IMR-90 (cell line): ENCODE results near the gene GALK1. TPM values are rescaled to one million over a fixed set of nuclear protein-coding genes. Genes with fewer than 3 reads are reported as not detected.

Source experiments
- ATAC-seq: fragments of 200-7000 bp; cut with Tn5 transposase; 2 replicates; pipeline ENCODE4 v1.9.1; 2020; ENCODE audit warnings: low read depth, mild to moderate bottlenecking, moderate library complexity
- BruUV-seq: library from RNA; stranded (reverse); fragments of 400-500 nt; replicated peaks from 2 replicates; lab custom pipeline; 2021; lab: Mats Ljungman, UMichigan
- CTCF ChIA-PET: fragments of 300-600 bp; formaldehyde crosslinking; extraction: SDS; loops from one replicate; lab custom pipeline; 2021; ENCODE audit warnings: antibody characterized with exemption; lab: Yijun Ruan, JAX
- POLR2A ChIA-PET: fragments of 300-600 bp; sonication (Branson Sonifier 250); formaldehyde crosslinking; loops from one replicate; lab custom pipeline; 2022; ENCODE audit warnings: antibody characterized with exemption; ENCODE audit not compliant: unreplicated experiment; lab: Charles Lee
- DNase-seq: peaks from one replicate; pipeline ENCODE4 v3.0.0; 2013
- H2AFZ ChIP-seq: replicated peaks from 2 replicates; pipeline ENCODE3; 2013; ENCODE audit warnings: low read length, mild to moderate bottlenecking; ENCODE audit not compliant: poor library complexity
- H2AK5ac ChIP-seq: 2 replicates; pipeline ENCODE4 v1.6.1; 2013; ENCODE audit warnings: low read depth, low read length, inconsistent platforms
- H2AK9ac ChIP-seq: replicated peaks from 2 replicates; pipeline ENCODE3; 2013; ENCODE audit warnings: mild to moderate bottlenecking, low read depth, low read length, moderate library complexity; ENCODE audit not compliant: poor library complexity
- H2BK120ac ChIP-seq: 2 replicates; pipeline ENCODE4 v1.6.1; 2013; ENCODE audit warnings: low read depth, low read length, inconsistent platforms
- H2BK15ac ChIP-seq: 3 replicates; pipeline ENCODE4 v1.6.1; 2013; ENCODE audit warnings: low read depth, low read length, inconsistent platforms
- H2BK20ac ChIP-seq: 2 replicates; pipeline ENCODE4 v1.6.1; 2013; ENCODE audit warnings: low read depth, mild to moderate bottlenecking, inconsistent platforms, low read length, moderate library complexity
- H2BK5ac ChIP-seq: 2 replicates; pipeline ENCODE4 v1.6.1; 2013; ENCODE audit warnings: mild to moderate bottlenecking, low read depth, low read length, inconsistent platforms; ENCODE audit not compliant: poor library complexity, severe bottlenecking
- H3K14ac ChIP-seq: replicated peaks from 2 replicates; pipeline ENCODE4 v1.6.1; 2013; ENCODE audit warnings: low read depth, low read length, inconsistent platforms
- H3K18ac ChIP-seq: 2 replicates; pipeline ENCODE4 v1.6.1; 2013; ENCODE audit warnings: low read depth, low read length, control low read depth
- H3K23ac ChIP-seq: 2 replicates; pipeline ENCODE4 v1.6.1; 2013; ENCODE audit warnings: low read depth, low read length, inconsistent platforms
- H3K27ac ChIP-seq: 2 replicates; pipeline ENCODE4 v1.5.1; 2013; ENCODE audit warnings: mild to moderate bottlenecking, control low read depth, low read length; ENCODE audit not compliant: insufficient read depth
- H3K27me3 ChIP-seq: 2 replicates; pipeline ENCODE4 v1.6.1; 2013; ENCODE audit warnings: low read length; ENCODE audit not compliant: control insufficient read depth, insufficient read depth
- H3K36me3 ChIP-seq: 2 replicates; pipeline ENCODE4 v1.6.1; 2013; ENCODE audit warnings: low read length, mixed read lengths; ENCODE audit not compliant: control insufficient read depth, insufficient read depth
- H3K4ac ChIP-seq: 2 replicates; pipeline ENCODE4 v1.6.1; 2013; ENCODE audit warnings: low read depth, low read length, inconsistent platforms
- H3K4me1 ChIP-seq: 2 replicates; pipeline ENCODE4 v1.6.1; 2013; ENCODE audit warnings: low read length, mixed read lengths; ENCODE audit not compliant: control insufficient read depth, insufficient read depth
- H3K4me2 ChIP-seq: 2 replicates; pipeline ENCODE4 v1.6.1; 2013; ENCODE audit warnings: low read depth, mild to moderate bottlenecking, control low read depth, low read length, moderate library complexity
- H3K4me3 ChIP-seq: 2 replicates; pipeline ENCODE4 v1.5.1; 2013; ENCODE audit warnings: low read depth, mild to moderate bottlenecking, control low read depth, low read length, moderate library complexity; ENCODE audit not compliant: insufficient read depth
- H3K56ac ChIP-seq: 2 replicates; pipeline ENCODE4 v1.6.1; 2013; ENCODE audit warnings: low read length, inconsistent platforms; ENCODE audit not compliant: insufficient read depth; ENCODE audit errors: extremely low read depth
- H3K79me1 ChIP-seq, 2 experiments: 2 replicates each; pipeline ENCODE4 v1.6.1; 2013; ENCODE audit warnings: low read length in 2 of 2, inconsistent platforms in 1 of 2, low read depth in 1 of 2
- H3K9ac ChIP-seq: 2 replicates; pipeline ENCODE4 v1.6.1; 2013; ENCODE audit warnings: low read depth, low read length, control low read depth
- H3K9me1 ChIP-seq: 2 replicates; pipeline ENCODE4 v1.6.1; 2013; ENCODE audit warnings: low read length, inconsistent platforms; ENCODE audit not compliant: insufficient read depth
- H3K9me3 ChIP-seq: 2 replicates; pipeline ENCODE4 v1.6.1; 2013; ENCODE audit warnings: low read length; ENCODE audit not compliant: control insufficient read depth, insufficient read depth
- H4K20me1 ChIP-seq: 2 replicates; pipeline ENCODE4 v1.6.1; 2013; ENCODE audit warnings: low read length, inconsistent platforms; ENCODE audit not compliant: insufficient read depth
- H4K5ac ChIP-seq: 2 replicates; pipeline ENCODE4 v1.6.1; 2013; ENCODE audit warnings: mild to moderate bottlenecking, low read depth, low read length, control low read depth
- H4K8ac ChIP-seq, 2 experiments: 2 replicates each; pipeline ENCODE4 v1.6.1; 2013; ENCODE audit warnings: low read depth in 2 of 2, low read length in 2 of 2, control low read depth in 1 of 2, inconsistent platforms in 1 of 2
- H4K91ac ChIP-seq: 2 replicates; pipeline ENCODE4 v1.6.1; 2013; ENCODE audit warnings: low read depth, low read length, inconsistent platforms; ENCODE audit not compliant: insufficient read depth
- CEBPB ChIP-seq: IDR thresholded peaks from 2 replicates; pipeline ENCODE4 v1.6.1; 2012; ENCODE audit warnings: low read depth, low read length, improper control_type of control experiment
- CHD1 ChIP-seq: IDR thresholded peaks from 2 replicates; pipeline ENCODE4 v1.6.1; 2012; ENCODE audit warnings: low read depth, low read length, improper control_type of control experiment
- MAFK ChIP-seq: IDR thresholded peaks from 2 replicates; pipeline ENCODE4 v1.6.1; 2012; ENCODE audit warnings: low read depth, low read length, improper control_type of control experiment
- MAZ ChIP-seq: IDR thresholded peaks from 2 replicates; pipeline ENCODE4 v1.6.1; 2012; ENCODE audit warnings: low read depth, mild to moderate bottlenecking, low read length, improper control_type of control experiment, moderate library complexity, borderline replicate concordance
- MXI1 ChIP-seq: IDR thresholded peaks from 2 replicates; pipeline ENCODE4 v1.6.1; 2012; ENCODE audit warnings: low read depth, mild to moderate bottlenecking, low read length, moderate library complexity, borderline replicate concordance
- POLR2A ChIP-seq: IDR thresholded peaks from 2 replicates; pipeline ENCODE4 v1.6.1; 2012; ENCODE audit warnings: mild to moderate bottlenecking, low read depth, low read length
- RAD21 ChIP-seq: IDR thresholded peaks from 2 replicates; pipeline ENCODE4 v1.6.1; 2012; ENCODE audit warnings: low read length, improper control_type of control experiment
- RCOR1 ChIP-seq: IDR thresholded peaks from 2 replicates; pipeline ENCODE4 v1.6.1; 2012; ENCODE audit warnings: mild to moderate bottlenecking, low read length, improper control_type of control experiment; ENCODE audit not compliant: insufficient replicate concordance
- RFX5 ChIP-seq: IDR thresholded peaks from 2 replicates; pipeline ENCODE4 v1.8.0; 2012; ENCODE audit warnings: low read depth, mild to moderate bottlenecking, low read length, moderate library complexity
- SMC3 ChIP-seq: fragments of 150-350 bp; IDR thresholded peaks from 2 replicates; pipeline ENCODE4 v1.6.1; 2016; ENCODE audit warnings: low read depth, mild to moderate bottlenecking, antibody characterized with exemption, low read length, moderate library complexity
- WGBS, 2 experiments: methylation state at CpG; one replicate each; pipeline versions ENCODE4 v1.1.5 to v1.1.7; 2013; ENCODE audit warnings: missing lambda C conversion rate in 2 of 2; ENCODE audit not compliant: insufficient read length in 1 of 2; ENCODE audit errors: extremely low coverage in 2 of 2; 5-methylcytosine and 5-hydroxymethylcytosine counted together
- dilution Hi-C: fragments of 300-500 bp; cut with HindIII; formaldehyde crosslinking; loops from one replicate; pipeline ENCODE4 v1.14.3; 2018; ENCODE audit warnings: low sequenced_read_pairs; ENCODE audit not compliant: unreplicated experiment
- in situ Hi-C: fragments of 300-500 bp; cut with MboI; formaldehyde crosslinking; loops from 3 replicates; pipeline ENCODE4 v1.14.3; 2019; ENCODE audit warnings: low sequenced_read_pairs, inconsistent platforms, mixed read lengths
- intact Hi-C: fragments of 100-400 bp; cut with micrococcal nuclease; formaldehyde crosslinking; loops from 2 replicates; pipeline ENCODE4 v1.10.0; 2022
- polyA plus RNA-seq, 3 experiments: library from polyadenylated mRNA; depleted of rRNA; stranded (reverse); fragments of >200 nt; gene quantifications; 2 replicates each; pipeline ENCODE4 v1.2.3, GENCODE V29; 2012; ENCODE audit warnings: low replicate concordance in 1 of 3
- total RNA-seq: library from RNA; depleted of rRNA; stranded (reverse); fragments of >200 nt; gene quantifications from 2 replicates; pipeline ENCODE4 v1.2.3, GENCODE V29; 2012
- TF ChIP-seq, protein P1 (sequence below): conservative IDR thresholded peaks from 2 replicates; pipeline ENCODE4 v1.5.1; 2012; ENCODE audit warnings: mild to moderate bottlenecking, low read depth, low read length, improper control_type of control experiment
- TF ChIP-seq, protein P2 (sequence below): fragments of 150-350 bp; IDR thresholded peaks from 2 replicates; pipeline ENCODE4 v1.6.1; 2017; ENCODE audit warnings: mild to moderate bottlenecking, antibody characterized with exemption, low read length, low read depth
- TF ChIP-seq, protein P3 (sequence below): fragments of 150-350 bp; IDR thresholded peaks from 2 replicates; pipeline ENCODE4 v1.6.1; 2016; ENCODE audit warnings: low read depth, mild to moderate bottlenecking, low read length, moderate library complexity, borderline replicate concordance

GALK1 gene
- total and polyA plus RNA-seq, 2 of the 4 experiments (the other 2 are of a cell fraction), result 19.9 to 21.9 TPM

DNA sequence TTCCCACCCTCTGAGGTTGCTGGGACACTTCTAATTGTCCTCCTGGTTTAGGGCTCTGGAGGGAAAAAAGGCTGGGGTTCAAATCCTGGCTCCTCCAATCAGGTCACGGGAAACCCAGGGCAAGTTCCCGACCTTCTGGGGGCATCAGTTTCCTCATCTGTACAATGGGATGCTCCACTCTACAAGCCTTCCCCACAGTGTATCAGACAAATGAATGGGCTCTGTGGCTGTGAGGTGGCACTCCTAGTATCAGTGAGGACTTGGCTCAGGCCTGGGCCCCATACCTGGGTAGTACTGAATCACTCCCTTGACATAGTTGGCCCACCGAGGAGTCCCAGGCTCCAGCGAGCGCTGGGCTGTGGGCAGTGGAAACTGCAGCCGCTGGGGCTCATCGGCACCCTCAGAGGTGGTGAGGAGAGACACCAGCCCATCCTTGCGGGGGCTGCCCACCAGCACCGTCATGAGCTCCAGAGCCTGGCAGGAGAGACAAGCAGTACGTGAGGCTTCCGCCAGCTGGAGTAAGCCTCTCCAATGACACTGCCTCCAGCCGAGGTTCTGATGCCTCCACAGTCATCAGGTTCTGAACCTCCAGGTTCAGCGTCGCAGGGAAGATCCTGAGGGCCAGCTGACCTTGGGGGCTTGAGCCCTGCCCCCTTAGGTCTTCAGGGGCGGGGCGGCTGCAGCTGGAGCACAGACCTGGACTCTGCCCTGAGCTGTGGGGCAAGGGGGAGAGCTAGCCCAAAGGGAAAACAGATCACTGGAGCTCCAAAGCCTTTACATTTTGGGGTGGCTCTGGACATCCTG is 1.2 kb downstream of the GALK1 start:
- Histone ChIP-seq H3K27me3 (no peaks in the 10 kb centered on the region), H4K91ac (peak overlapping the region; percentile 17; the same call in 1 of the 2 replicates), H2BK120ac (0 out of 2 replicates have a peak overlapping the region, but pooled peaks have one; percentile 11), H2AK9ac (peak overlapping the region; percentile 94), H4K5ac (no peak overlapping the region), H3K4me2 (peak overlapping the region; percentile 84), H3K18ac (no peak overlapping the region), H4K8ac (peak overlapping the region; percentile 25 to 83; a peak in 3 of 4 replicates), H3K14ac (peak overlapping the region; percentile 87), H3K23ac (peak overlapping the region; percentile 13; the same call in 1 of the 2 replicates), H3K56ac (peak overlapping the region; percentile 28; the same call in 1 of the 2 replicates), H3K9ac (peak overlapping the region; percentile 62), H2BK15ac (no peak overlapping the region), H3K4me3 (peak overlapping the region; percentile 55), H3K9me1 (peaks cover 10% of the 10 kb centered on the region; the same call in 1 of the 2 replicates), H2BK5ac (no peak overlapping the region), H4K20me1 (no peaks in the 10 kb centered on the region), H2AFZ (peak overlapping the region; percentile 95), H3K4ac (peak overlapping the region; percentile 64; the same call in 1 of the 2 replicates), H3K4me1 (peaks cover 7% of the 10 kb centered on the region), H3K79me1 (peaks cover 5 to 12% of the 10 kb centered on the region in 2 experiments; a peak in 3 of 4 replicates), H2AK5ac (peak overlapping the region; percentile 66; the same call in 1 of the 2 replicates), H3K27ac (no peak overlapping the region; the same call in 1 of the 2 replicates), H3K9me3 (no peaks in the 10 kb centered on the region), H3K36me3 (no peaks in the 10 kb centered on the region), H2BK20ac (no peak overlapping the region)
- WGBS, 2 experiments, result 46% methylated on average over 7 of the region's 16 CpGs; no CpG with 5 or more reads in 1 of the 2 experiments
- in situ Hi-C loops, result no loop called here
- DNase-seq (no peak), ATAC-seq (no peak)
- intact Hi-C loops, result no loop called here
- CTCF ChIA-PET, result interaction anchor here (1.0 to 2.1 kb wide), 5 partner anchors 10 to 110 kb away, joined by 3 to 13 read pairs (median 4); no protein-coding TSS in a partner anchor
- BruUV-seq, result no TSS peak
- POLR2A ChIA-PET, result no interaction called here
- dilution Hi-C loops, result no loop called here
- TF ChIP-seq CEBPB (no peak), SMC3 (no peak), RFX5 (no peak), MAFK (no peak), MXI1 (no peak), RCOR1 (no peak), POLR2A (no peak), RAD21 (no peak), CHD1 (no peak), MAZ (no peak)
- TF ChIP-seq, protein P1, sequence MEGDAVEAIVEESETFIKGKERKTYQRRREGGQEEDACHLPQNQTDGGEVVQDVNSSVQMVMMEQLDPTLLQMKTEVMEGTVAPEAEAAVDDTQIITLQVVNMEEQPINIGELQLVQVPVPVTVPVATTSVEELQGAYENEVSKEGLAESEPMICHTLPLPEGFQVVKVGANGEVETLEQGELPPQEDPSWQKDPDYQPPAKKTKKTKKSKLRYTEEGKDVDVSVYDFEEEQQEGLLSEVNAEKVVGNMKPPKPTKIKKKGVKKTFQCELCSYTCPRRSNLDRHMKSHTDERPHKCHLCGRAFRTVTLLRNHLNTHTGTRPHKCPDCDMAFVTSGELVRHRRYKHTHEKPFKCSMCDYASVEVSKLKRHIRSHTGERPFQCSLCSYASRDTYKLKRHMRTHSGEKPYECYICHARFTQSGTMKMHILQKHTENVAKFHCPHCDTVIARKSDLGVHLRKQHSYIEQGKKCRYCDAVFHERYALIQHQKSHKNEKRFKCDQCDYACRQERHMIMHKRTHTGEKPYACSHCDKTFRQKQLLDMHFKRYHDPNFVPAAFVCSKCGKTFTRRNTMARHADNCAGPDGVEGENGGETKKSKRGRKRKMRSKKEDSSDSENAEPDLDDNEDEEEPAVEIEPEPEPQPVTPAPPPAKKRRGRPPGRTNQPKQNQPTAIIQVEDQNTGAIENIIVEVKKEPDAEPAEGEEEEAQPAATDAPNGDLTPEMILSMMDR, result no peak
- TF ChIP-seq, protein P2, sequence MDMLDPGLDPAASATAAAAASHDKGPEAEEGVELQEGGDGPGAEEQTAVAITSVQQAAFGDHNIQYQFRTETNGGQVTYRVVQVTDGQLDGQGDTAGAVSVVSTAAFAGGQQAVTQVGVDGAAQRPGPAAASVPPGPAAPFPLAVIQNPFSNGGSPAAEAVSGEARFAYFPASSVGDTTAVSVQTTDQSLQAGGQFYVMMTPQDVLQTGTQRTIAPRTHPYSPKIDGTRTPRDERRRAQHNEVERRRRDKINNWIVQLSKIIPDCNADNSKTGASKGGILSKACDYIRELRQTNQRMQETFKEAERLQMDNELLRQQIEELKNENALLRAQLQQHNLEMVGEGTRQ, result no peak
- TF ChIP-seq, protein P3, sequence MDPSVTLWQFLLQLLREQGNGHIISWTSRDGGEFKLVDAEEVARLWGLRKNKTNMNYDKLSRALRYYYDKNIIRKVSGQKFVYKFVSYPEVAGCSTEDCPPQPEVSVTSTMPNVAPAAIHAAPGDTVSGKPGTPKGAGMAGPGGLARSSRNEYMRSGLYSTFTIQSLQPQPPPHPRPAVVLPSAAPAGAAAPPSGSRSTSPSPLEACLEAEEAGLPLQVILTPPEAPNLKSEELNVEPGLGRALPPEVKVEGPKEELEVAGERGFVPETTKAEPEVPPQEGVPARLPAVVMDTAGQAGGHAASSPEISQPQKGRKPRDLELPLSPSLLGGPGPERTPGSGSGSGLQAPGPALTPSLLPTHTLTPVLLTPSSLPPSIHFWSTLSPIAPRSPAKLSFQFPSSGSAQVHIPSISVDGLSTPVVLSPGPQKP, result no peak
